H9 (cell line): ENCODE data around the gene CCDC12. TPM values are rescaled to one million over a fixed set of nuclear protein-coding genes. Genes with fewer than 3 reads are reported as not detected.

ENCODE experiments used
- DNase-seq: peaks from one replicate; pipeline ENCODE4 v3.0.0-alpha.2; 2017
- H2AFZ ChIP-seq: one replicate; pipeline ENCODE4 v1.6.1; 2013; ENCODE audit warnings: mild to moderate bottlenecking, low read length, control low read depth, moderate library complexity
- H2AK5ac ChIP-seq: 2 replicates; pipeline ENCODE4 v1.6.1; 2013; ENCODE audit warnings: low read length, control low read depth, mixed read lengths; ENCODE audit not compliant: insufficient read length
- H2BK120ac ChIP-seq: one replicate; pipeline ENCODE4 v1.6.1; 2013; ENCODE audit warnings: low read depth, mild to moderate bottlenecking, low read length, control low read depth, inconsistent platforms; ENCODE audit not compliant: poor library complexity, severe bottlenecking
- H2BK12ac ChIP-seq: 2 replicates; pipeline ENCODE4 v1.6.1; 2013; ENCODE audit warnings: low read length, control low read depth, mixed read lengths, low read depth; ENCODE audit not compliant: insufficient read length
- H2BK15ac ChIP-seq: 2 replicates; pipeline ENCODE4 v1.6.1; 2013; ENCODE audit warnings: low read depth, low read length, control low read depth
- H2BK20ac ChIP-seq: one replicate; pipeline ENCODE4 v1.6.1; 2013; ENCODE audit warnings: low read depth, mild to moderate bottlenecking, low read length, control low read depth, inconsistent platforms; ENCODE audit not compliant: poor library complexity, severe bottlenecking
- H2BK5ac ChIP-seq: 2 replicates; pipeline ENCODE4 v1.6.1; 2013; ENCODE audit warnings: low read length, control low read depth, mixed read lengths; ENCODE audit not compliant: insufficient read length
- H3K14ac ChIP-seq: 2 replicates; pipeline ENCODE4 v1.6.1; 2013; ENCODE audit warnings: low read length, control low read depth; ENCODE audit not compliant: insufficient read depth
- H3K18ac ChIP-seq: 2 replicates; pipeline ENCODE4 v1.6.1; 2013; ENCODE audit warnings: low read depth, mild to moderate bottlenecking, mixed read lengths, low read length, control low read depth; ENCODE audit not compliant: insufficient read length
- H3K23ac ChIP-seq: 2 replicates; pipeline ENCODE4 v1.6.1; 2013; ENCODE audit warnings: low read length, control low read depth, mixed read lengths, low read depth; ENCODE audit not compliant: insufficient read length
- H3K23me2 ChIP-seq: 2 replicates; pipeline ENCODE4 v1.6.1; 2013; ENCODE audit warnings: low read depth, mild to moderate bottlenecking, mixed read lengths, low read length, control low read depth; ENCODE audit not compliant: insufficient read length, poor library complexity, severe bottlenecking
- H3K27ac ChIP-seq: 2 replicates; pipeline ENCODE4 v1.5.1; 2013; ENCODE audit warnings: low read length, control low read depth, mixed read lengths, low read depth; ENCODE audit not compliant: insufficient read length
- H3K27me3 ChIP-seq: 2 replicates; pipeline ENCODE4 v1.6.1; 2013; ENCODE audit warnings: low read length, control low read depth, inconsistent platforms; ENCODE audit not compliant: insufficient read depth
- H3K4ac ChIP-seq: 2 replicates; pipeline ENCODE4 v1.6.1; 2013; ENCODE audit warnings: low read depth, mild to moderate bottlenecking, control low read depth, inconsistent platforms, low read length, moderate library complexity
- H3K4me1 ChIP-seq: 2 replicates; pipeline ENCODE4 v1.6.1; 2013; ENCODE audit warnings: low read length, control low read depth, inconsistent platforms; ENCODE audit not compliant: insufficient read depth
- H3K4me2 ChIP-seq: 2 replicates; pipeline ENCODE4 v1.6.1; 2013; ENCODE audit warnings: low read length, control low read depth, mixed read lengths; ENCODE audit not compliant: insufficient read length, insufficient read depth
- H3K56ac ChIP-seq: 2 replicates; pipeline ENCODE4 v1.6.1; 2013; ENCODE audit warnings: low read depth, mild to moderate bottlenecking, mixed read lengths, low read length, control low read depth; ENCODE audit not compliant: insufficient read length
- H3K79me1 ChIP-seq: 2 replicates; pipeline ENCODE4 v1.6.1; 2013; ENCODE audit warnings: low read depth, mild to moderate bottlenecking, moderate library complexity, low read length, control low read depth, inconsistent platforms; ENCODE audit not compliant: insufficient read depth, poor library complexity, severe bottlenecking
- H3K79me2 ChIP-seq: 2 replicates; pipeline ENCODE4 v1.6.1; 2013; ENCODE audit warnings: low read length, control low read depth, inconsistent platforms; ENCODE audit not compliant: insufficient read depth
- H3K9ac ChIP-seq: 2 replicates; pipeline ENCODE4 v1.6.1; 2013; ENCODE audit warnings: low read length, control low read depth, mixed read lengths; ENCODE audit not compliant: insufficient read length; ENCODE audit errors: extremely low read depth
- H3K9me3 ChIP-seq: one replicate; pipeline ENCODE4 v1.6.1; 2013; ENCODE audit warnings: low read depth, low read length, inconsistent platforms; ENCODE audit not compliant: control insufficient read depth
- H3T11ph ChIP-seq: one replicate; pipeline ENCODE4 v1.6.1; 2013; ENCODE audit warnings: mild to moderate bottlenecking, low read length, control low read depth, inconsistent platforms
- H4K20me1 ChIP-seq: one replicate; pipeline ENCODE4 v1.6.1; 2013; ENCODE audit not compliant: control insufficient read depth, insufficient read length, insufficient read depth
- H4K5ac ChIP-seq: 2 replicates; pipeline ENCODE4 v1.6.1; 2013; ENCODE audit warnings: low read depth, mild to moderate bottlenecking, mixed read lengths, low read length, control low read depth; ENCODE audit not compliant: insufficient read length
- H4K8ac ChIP-seq: replicated peaks from 2 replicates; pipeline ENCODE4 v1.6.1; 2013; ENCODE audit warnings: low read length, control low read depth, mixed read lengths, low read depth; ENCODE audit not compliant: insufficient read length
- H4K91ac ChIP-seq: 2 replicates; pipeline ENCODE4 v1.6.1; 2013; ENCODE audit warnings: low read depth, mild to moderate bottlenecking, moderate library complexity, mixed read lengths, low read length, control low read depth; ENCODE audit not compliant: insufficient read length
- H3K27ac Mint-ChIP-seq, 3 experiments: 2 replicates in 2 of 3; 3 replicates in 1 of 3; pipeline ENCODE4 v1.8.0; 2020 to 2021; ENCODE audit warnings: mixed read lengths in 3 of 3, mild to moderate bottlenecking in 1 of 3, moderate library complexity in 1 of 3
- H3K27me3 Mint-ChIP-seq: 2 replicates; pipeline ENCODE4 v1.8.0; 2021; ENCODE audit warnings: low read depth, mild to moderate bottlenecking, moderate library complexity, mixed read lengths
- H3K36me3 Mint-ChIP-seq, 3 experiments: 2 replicates in 2 of 3; 3 replicates in 1 of 3; pipeline ENCODE4 v1.8.0; 2020 to 2021; ENCODE audit warnings: low read depth in 3 of 3, mixed read lengths in 3 of 3; ENCODE audit not compliant: insufficient read depth in 1 of 3
- H3K4me1 Mint-ChIP-seq, 2 experiments: 2 replicates each; pipeline ENCODE4 v1.8.0; 2020; ENCODE audit warnings: mixed read lengths in 2 of 2
- H3K4me3 Mint-ChIP-seq, 2 experiments: 2 replicates in 1 of 2; 3 replicates in 1 of 2; pipeline ENCODE4 v1.8.0; 2020 to 2021; ENCODE audit warnings: mild to moderate bottlenecking in 2 of 2, mixed read lengths in 2 of 2, moderate library complexity in 1 of 2
- H3K9me3 Mint-ChIP-seq, 2 experiments: 2 replicates in 1 of 2; 3 replicates in 1 of 2; pipeline ENCODE4 v1.8.0; 2020; ENCODE audit warnings: mild to moderate bottlenecking in 2 of 2, mixed read lengths in 2 of 2, moderate library complexity in 1 of 2
- CTCF ChIP-seq: fragments of 200-600 bp; sonication (generic); conservative IDR thresholded peaks from 3 replicates; pipeline ENCODE4 v1.8.0; 2021; ENCODE audit warnings: antibody characterized with exemption, mild to moderate bottlenecking
- WGBS: extraction: QIAGEN DNeasy Blood & Tissue Kit; methylation state at CpG from one replicate; pipeline ENCODE4 v1.1.7; 2013; ENCODE audit warnings: missing lambda C conversion rate, low lambda C conversion rate, mixed read lengths; ENCODE audit not compliant: insufficient read length; ENCODE audit errors: extremely low coverage; 5-methylcytosine and 5-hydroxymethylcytosine counted together
- total RNA-seq: library from RNA; stranded (reverse); gene quantifications from 2 replicates; pipeline ENCODE4 v1.2.1, GENCODE V29; 2021

The CCDC12 gene
- total RNA-seq, 1 experiment from 2014 or later: 54.0 TPM

- Histone ChIP-seq H2AFZ (no peak overlapping the region), H3K79me1 (no peaks in the 10 kb centered on the region), H2BK20ac (no peak overlapping the region), H3K18ac (no peak overlapping the region), H4K8ac (no peak overlapping the region), H3K27me3 (peaks cover 49% of the 10 kb centered on the region), H3K9me3 (no peaks in the 10 kb centered on the region), H3K23ac (no peak overlapping the region), H3K56ac (no peak overlapping the region), H3K79me2 (no peaks in the 10 kb centered on the region), H2BK5ac (no peak overlapping the region), H3K27ac (no peak overlapping the region), H3K9ac (no peak overlapping the region), H3K4me1 (no peaks in the 10 kb centered on the region; the same call in 1 of the 2 replicates), H2BK15ac (no peak overlapping the region), H4K91ac (no peak overlapping the region), H3K4ac (no peak overlapping the region), H3K23me2 (peaks cover 5% of the 10 kb centered on the region), H2BK120ac (no peak overlapping the region), H2BK12ac (no peak overlapping the region), H3T11ph (no peak overlapping the region), H3K14ac (no peak overlapping the region), H2AK5ac (no peak overlapping the region), H4K5ac (no peak overlapping the region), H4K20me1 (no peaks in the 10 kb centered on the region), H3K4me2 (no peak overlapping the region)
- WGBS: no CpG with 5 or more reads among the region's 3 CpGs
- Mint-ChIP-seq H3K4me3 (no peak overlapping the region), H3K4me1 (peaks cover 20 to 35% of the 10 kb centered on the region in 2 experiments), H3K9me3 (no peaks in the 10 kb centered on the region; a peak in 1 of 5 replicates), H3K27me3 (peaks cover 94% of the 10 kb centered on the region), H3K36me3 (no peaks in the 10 kb centered on the region), H3K27ac (no peak overlapping the region)
- DNase-seq: no peak
- no peak for TF ChIP-seq CTCF
Measured at GRCh38 chr3:46885612-46886011, 90.9 kb downstream of the CCDC12 start.
